Measurements from ENCODE around the gene MUC22.

MUC22 gene

GRCh38 chr6:31075528-31075927 is 65.3 kb downstream of the MUC22 start:
- DNase-seq, result no peak

- no peak for DNase-seq
These were observed 66.3 kb downstream of the MUC22 start for GRCh38 chr6:31076611-31077010.

GRCh38 chr6:31079656-31080261 is 69.5 kb downstream of the MUC22 start:
- DNase-seq, result peak in 42 of 51 donors; percentile 12 to 82 (median 40)

GRCh38 chr6:31081872-31082271 is 71.6 kb downstream of the MUC22 start:
- DNase-seq, result no peak

- DNase-seq, result peak in 3 of 51 donors; percentile 15 to 35 (median 22)
These were observed 73.6 kb downstream of the MUC22 start for GRCh38 chr6:31083742-31084354.

Measured in hypothalamus (tissue), 51 donors.